Mucosa of descending colon (tissue), 3 donors: Measurements from ENCODE around the gene CFAP119. TPM values are rescaled to one million over a fixed set of nuclear protein-coding genes. Genes with fewer than 3 reads are reported as not detected.

Experiments used
- ATAC-seq: fragments of 200-7000 bp; cut with Tn5 transposase; one replicate; pipeline ENCODE4 v1.9.1; 2020; ENCODE audit warnings: mild to moderate bottlenecking, moderate library complexity
- DNase-seq, 3 donors: peaks; one replicate each; pipeline ENCODE4 v3.0.0-alpha.2; 2020
- H3K36me3 ChIP-seq: fragments of 200-600 bp; one replicate; pipeline ENCODE4 v1.8.0; 2021; ENCODE audit warnings: low read depth, mild to moderate bottlenecking
- H3K4me1 ChIP-seq: fragments of 200-600 bp; one replicate; pipeline ENCODE4 v1.8.0; 2021; ENCODE audit warnings: low read depth, mild to moderate bottlenecking
- H3K4me3 ChIP-seq: fragments of 200-600 bp; one replicate; pipeline ENCODE4 v1.8.0; 2021; ENCODE audit warnings: mild to moderate bottlenecking
- H3K9me3 ChIP-seq: fragments of 200-600 bp; one replicate; pipeline ENCODE4 v1.8.0; 2021; ENCODE audit warnings: mild to moderate bottlenecking
- CTCF ChIP-seq: fragments of 200-600 bp; IDR thresholded peaks from one replicate; pipeline ENCODE4 v1.8.0; 2022; ENCODE audit warnings: antibody characterized with exemption, mild to moderate bottlenecking
- intact Hi-C, 2 donors: fragments of 100-400 bp; cut with DNase I in 1 of 2; cut with micrococcal nuclease in 1 of 2; formaldehyde crosslinking; loops; one replicate each; pipeline versions ENCODE4 v1.11.0 to v1.11.1; 2022; cut with DNase I, micrococcal nuclease
- total RNA-seq, 3 donors: library from RNA; stranded (reverse); fragmentation: NEBNext Ultra II Directional in 2 of 3; extraction: Animal tissue kit (Norgen Biotek cat#: 25700) in 2 of 3; gene quantifications; one replicate each; pipeline versions ENCODE4 v1.2.1 to v1.2.4, GENCODE V29; 2021 to 2023
- donor health status: DM: no; HTN: no; CAD: no; lungs with moderate emphysema.
- donor health status: DM: no; HTN: no; CAD: no.
- donor health status: DM: no; HTN: yes; CAD: no.

Gene CFAP119
- total RNA-seq, 3 donors from 2014 or later: 4.6 to 5.5 (median 5.1) TPM

- ATAC-seq: no peak
- TF ChIP-seq CTCF: no peak
These were observed 41.1 kb upstream of the CFAP119 start for GRCh38 chr16:30802936-30803335.

GRCh38 chr16:30797670-30798309 lies 35.9 kb upstream of the CFAP119 start:
- peak; percentile 35 for ATAC-seq
- no peak for TF ChIP-seq CTCF
- no peaks in the 10 kb centered on the region for H3K9me3 ChIP-seq
- intact Hi-C loops: no loop called here
- H3K4me1 ChIP-seq: no peaks in the 10 kb centered on the region
- H3K4me3 ChIP-seq: no peak overlapping the region
- H3K36me3 ChIP-seq: no peaks in the 10 kb centered on the region
- no peak for DNase-seq

More at GRCh38 chr16:30802936-30803335, 41.1 kb upstream of the CFAP119 start:
- Histone ChIP-seq H3K9me3 (no peaks in the 10 kb centered on the region), H3K4me3 (no peak overlapping the region), H3K36me3 (no peaks in the 10 kb centered on the region), H3K4me1 (peaks cover 6% of the 10 kb centered on the region)
- intact Hi-C loops: no loop called here
- no peak for DNase-seq

DNA sequence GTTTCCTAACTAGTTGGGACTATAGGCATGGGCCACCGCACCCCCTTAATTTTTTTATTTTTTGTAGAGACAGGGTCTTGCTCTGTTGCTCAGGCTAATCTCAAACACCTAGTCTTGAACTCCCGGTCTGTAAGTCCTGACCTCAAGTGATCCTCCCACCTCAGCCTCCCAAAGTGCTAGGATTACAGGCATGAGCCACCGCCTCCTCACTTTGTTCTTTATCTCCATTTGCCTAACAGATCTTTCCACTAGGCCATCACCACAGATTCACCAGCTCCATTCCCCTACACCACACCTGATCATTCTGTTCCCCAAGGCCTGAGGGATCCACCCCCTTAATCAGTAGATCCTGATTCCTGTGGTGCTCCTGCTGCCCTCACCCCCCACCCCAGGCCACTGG lies 32.8 kb upstream of the CFAP119 start:
- no peaks in the 10 kb centered on the region for H3K36me3 ChIP-seq
- ATAC-seq: no peak

GRCh38 chr16:30793508-30794069 lies 31.7 kb upstream of the CFAP119 start:
- H3K9me3 ChIP-seq: no peaks in the 10 kb centered on the region
- intact Hi-C loops: no loop called here
- no peak for DNase-seq
- H3K4me3 ChIP-seq: no peak overlapping the region
- H3K36me3 ChIP-seq: no peaks in the 10 kb centered on the region
- H3K4me1 ChIP-seq: no peaks in the 10 kb centered on the region
- TF ChIP-seq CTCF: no peak
- no peak for ATAC-seq

More for the DNA sequence above, 32.8 kb upstream of the CFAP119 start:
- no peak for TF ChIP-seq CTCF
- H3K4me3 ChIP-seq: no peak overlapping the region
- DNase-seq: no peak
- no peaks in the 10 kb centered on the region for H3K9me3 ChIP-seq
- H3K4me1 ChIP-seq: no peaks in the 10 kb centered on the region
- intact Hi-C loops: no loop called here

GRCh38 chr16:30787613-30788378 lies 25.9 kb upstream of the CFAP119 start:
- peaks cover 10% of the 10 kb centered on the region for H3K4me1 ChIP-seq
- TF ChIP-seq CTCF: no peak
- no peaks in the 10 kb centered on the region for H3K9me3 ChIP-seq
- peak overlapping the region; percentile 74 for H3K4me3 ChIP-seq
- ATAC-seq: peak; percentile 35
- intact Hi-C loops: no loop called here
- no peaks in the 10 kb centered on the region for H3K36me3 ChIP-seq
- no peak for DNase-seq
